Stimulated activated CD4-positive, alpha-beta T cell treated with anti-CD3 and anti-CD28 coated beads, TNF-alpha, amount 100 ng/mL, for 48 hours (primary cell): ENCODE results near the gene COX5B.
"Not testable (repeated sequence)": the region's sequence is repeated elsewhere in the genome, so short reads cannot be mapped to it uniquely, and the experiment has no call there.

Experiments
- DNase-seq, 3 donors: peaks; one replicate each; pipeline ENCODE4 v3.0.0-alpha.2; 2020; ENCODE audit warnings: low read depth in 3 of 3

The COX5B gene

DNA sequence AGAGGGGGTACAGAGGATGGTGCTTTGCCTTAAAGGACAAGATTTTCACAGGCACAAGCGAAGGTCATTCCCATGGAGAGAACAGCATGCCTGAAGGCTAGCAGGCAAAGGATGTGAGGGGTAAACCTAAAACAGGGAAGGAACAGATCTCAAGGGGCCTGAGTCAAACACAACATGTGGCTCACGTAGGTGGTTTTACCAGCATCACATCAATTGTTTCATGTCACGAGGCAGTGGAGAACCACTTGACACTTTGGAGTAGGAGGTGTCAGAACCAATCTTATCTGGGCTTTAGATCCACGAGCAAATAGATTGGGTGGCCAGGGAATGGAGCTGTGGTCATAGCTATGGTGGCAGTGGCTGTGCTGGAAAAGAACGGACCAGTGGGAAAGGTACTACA, 8.4 kb downstream of the COX5B start:
- no peak for DNase-seq

DNA sequence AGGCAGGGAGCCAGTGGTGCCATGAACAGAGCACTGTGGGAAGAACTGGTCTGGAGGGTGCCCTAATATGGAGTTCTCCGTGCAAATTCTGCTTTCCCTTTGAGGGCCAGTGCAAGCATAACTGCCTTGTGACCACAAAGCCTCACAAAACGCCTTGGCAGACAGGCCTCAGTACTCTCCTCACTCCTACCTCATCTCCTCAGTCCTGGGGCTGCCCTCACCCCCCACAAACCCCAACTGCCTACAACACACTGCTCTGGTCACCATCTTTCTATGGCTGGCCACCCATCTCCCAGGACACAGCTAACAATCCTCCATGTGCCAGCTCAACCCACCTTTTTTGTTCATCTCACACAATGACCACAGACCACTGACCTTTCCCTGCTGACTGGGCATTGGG, 8.9 kb downstream of the COX5B start:
- no peak for DNase-seq

DNA sequence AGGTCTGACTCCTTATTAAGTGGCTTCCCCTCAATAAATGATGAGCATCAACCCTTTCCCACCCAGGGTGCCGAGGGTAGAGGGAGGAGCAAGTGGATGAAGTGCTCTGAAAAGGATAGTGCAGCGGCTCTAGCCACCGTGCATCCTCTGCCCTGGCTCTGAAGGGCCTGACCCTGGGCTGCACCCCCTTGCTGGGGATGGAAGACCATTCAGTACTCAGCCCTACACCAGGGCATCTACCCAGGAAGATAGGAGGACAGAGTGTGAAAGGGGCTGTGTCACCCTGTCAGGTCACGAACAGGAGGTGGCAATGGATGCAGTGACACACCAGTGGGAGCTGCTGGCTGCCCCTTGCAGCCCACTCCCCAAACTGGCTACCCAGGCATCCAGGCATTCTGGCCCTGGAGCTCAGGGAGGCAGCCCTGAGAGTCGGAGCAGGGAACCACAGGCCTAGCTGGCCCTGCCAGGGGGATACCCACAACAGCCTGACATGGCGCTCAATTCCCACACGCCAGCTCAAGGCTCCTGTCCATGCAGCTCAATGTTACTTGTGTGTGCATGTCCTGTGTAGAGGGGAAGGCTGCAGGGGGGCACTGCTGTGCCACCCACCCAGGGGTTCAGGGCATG, 10.4 kb downstream of the COX5B start:
- no peak for DNase-seq

DNA sequence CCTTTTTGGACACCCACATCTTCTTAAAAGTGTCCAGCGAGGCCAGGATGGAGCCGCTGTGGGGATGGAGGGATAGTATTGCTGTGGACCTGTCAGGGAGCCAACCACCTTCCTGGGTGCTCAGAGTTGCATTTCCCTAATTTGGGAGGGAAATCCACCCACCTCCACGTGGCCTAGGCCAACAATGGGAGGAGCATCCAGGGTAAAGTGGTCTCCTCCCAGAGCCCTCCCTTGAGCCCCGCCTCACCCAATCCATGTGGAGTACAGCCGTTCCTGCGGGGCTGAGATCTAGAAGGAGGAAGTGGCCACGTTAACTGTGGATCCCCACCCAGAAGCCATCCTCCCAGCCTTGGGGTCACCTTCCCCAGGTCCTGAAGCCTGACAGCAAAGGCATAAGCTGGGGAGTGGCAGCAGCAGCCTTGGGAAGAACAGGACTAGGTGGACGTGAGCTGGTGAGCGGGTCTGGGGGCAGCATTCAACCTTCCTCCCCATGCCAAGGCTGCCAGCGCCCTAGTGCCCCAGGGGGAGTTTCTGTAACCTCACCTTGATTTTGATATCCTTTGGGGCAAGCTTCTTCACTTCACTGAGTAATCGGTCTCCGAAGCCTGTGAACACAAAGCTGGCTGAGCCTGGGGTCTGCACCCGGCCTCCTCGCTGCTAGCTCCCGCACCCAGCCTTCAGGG, 11.2 kb downstream of the COX5B start:
- no peak for DNase-seq

DNA sequence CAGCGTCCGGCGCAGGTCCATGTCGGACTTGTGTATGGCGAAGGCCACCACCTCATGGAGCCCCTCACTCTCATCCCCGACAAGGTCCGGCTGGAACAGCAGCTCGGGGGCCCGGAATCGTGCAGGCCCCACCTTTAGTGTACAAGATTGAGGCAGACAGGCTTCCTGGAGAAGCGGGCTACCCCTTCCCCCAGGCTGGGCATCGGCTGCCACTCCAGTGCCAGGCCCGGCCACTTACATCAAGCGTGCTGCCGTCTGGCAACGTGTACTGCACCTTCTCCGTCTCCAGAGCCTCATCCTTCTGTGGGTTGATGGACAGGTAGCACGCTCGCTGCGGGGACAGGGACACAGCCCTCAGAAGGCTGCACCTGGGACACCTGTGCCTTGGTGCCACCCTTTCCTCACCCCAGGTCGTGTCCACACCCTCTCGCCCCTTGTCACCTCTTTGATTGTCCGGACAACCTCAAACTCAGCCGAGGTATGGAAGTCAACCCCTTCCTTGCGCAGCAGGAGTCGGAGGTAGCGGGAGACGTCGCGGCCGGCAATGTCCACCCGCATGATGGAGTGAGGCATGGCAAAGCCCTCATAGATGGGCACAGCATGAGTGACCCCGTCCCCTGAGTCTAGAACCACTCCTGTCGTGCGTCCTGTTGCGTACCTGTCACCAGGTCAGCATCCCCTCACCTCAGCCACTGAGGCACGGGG, 12.3 kb downstream of the COX5B start:
- no peak for DNase-seq

DNA sequence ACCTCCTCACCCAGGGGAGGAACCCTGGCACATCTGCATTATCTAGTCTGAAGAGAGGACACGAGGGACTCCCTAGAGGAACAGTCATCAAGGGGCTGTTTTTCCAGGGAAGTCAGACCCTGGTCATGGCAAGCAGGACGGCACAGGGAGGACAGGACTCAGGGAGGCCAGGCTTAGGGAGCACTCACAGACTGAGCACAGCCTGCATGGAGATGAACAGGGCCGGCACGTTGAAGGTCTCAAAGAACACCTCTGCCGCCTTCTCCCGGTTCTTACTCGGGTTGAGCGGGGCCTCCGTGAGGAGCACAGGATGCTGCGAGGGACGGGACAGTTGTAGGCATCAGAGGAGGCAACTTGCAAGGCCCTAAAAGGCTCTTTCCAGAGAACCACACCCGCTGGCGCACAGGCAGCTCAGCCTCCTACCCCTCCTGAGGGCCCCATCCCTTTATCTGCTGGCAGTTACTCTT, 12.9 kb downstream of the COX5B start:
- DNase-seq: no peak

DNA sequence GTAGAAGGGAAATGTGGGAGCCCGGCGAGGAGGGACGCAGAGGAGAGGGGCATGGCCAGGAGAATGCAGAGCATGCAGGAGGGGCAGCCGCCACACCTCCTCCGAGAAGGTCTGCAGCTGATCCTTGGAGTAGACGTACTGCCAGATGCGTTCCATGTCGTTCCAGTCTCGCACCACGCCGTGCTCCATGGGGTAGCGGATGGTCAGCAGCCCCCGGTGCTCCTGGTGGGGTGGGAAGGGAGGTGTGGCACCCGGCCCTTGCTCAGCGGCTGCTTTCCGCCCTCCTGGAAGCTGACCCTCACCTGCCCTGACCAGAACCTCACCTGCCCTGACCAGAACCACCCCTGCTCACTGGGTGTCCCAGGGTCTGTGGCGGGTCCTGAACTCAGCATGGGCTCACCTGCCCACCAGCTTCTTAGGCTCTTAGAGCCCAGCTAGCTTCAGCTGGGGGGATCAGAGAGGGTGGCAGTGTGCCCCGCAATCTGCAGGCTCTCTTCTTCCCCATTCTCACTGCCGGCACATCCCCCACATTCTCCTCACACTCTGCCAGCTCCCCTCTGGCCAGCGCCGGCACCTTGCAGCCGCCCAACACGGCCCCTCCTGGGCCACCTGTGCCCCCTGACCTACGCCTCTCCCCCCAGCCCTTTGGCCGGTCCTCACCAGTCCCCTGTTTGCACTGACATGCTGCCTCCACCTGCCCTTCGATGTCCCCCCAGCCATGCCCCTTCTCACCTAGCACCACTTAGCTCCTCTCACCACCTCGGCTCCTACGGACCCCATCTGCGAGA, 13.6 kb downstream of the COX5B start:
- DNase-seq: no peak

DNA sequence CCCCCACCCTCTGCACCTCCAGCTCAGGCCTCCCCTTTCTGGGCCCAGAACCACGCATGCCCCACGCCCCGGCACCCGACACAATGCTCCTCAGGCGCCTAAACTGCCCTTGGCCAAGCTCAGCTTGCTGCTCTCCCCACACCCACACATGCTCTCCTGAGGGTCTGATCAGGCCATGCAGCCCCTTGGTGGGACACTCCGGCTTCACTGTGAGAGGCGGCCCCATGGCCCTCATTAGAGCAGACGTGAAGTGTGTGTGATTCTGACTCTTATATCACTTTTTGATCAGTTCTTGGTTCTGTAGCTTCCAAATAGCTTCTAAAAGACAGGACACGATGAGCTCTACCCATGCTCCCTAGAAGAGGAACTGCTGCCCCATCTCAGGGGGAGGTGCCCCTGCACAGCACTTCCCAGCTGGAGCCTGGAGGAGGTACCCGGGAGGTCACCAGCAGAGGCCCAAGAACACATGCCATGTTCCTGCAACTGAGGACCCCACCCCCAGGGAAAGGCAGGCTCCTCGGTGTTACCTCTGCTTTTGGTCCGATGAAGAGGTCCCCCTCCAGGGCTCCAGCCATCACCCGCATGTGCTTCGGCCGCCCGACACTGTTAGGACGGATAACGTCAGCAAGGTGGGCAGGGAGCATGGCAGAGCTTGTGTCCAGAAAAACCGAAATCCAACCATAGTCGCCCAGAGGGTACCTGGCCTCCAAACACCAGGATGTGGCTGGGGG, 14.3 kb downstream of the COX5B start:
- DNase-seq: no peak

DNA sequence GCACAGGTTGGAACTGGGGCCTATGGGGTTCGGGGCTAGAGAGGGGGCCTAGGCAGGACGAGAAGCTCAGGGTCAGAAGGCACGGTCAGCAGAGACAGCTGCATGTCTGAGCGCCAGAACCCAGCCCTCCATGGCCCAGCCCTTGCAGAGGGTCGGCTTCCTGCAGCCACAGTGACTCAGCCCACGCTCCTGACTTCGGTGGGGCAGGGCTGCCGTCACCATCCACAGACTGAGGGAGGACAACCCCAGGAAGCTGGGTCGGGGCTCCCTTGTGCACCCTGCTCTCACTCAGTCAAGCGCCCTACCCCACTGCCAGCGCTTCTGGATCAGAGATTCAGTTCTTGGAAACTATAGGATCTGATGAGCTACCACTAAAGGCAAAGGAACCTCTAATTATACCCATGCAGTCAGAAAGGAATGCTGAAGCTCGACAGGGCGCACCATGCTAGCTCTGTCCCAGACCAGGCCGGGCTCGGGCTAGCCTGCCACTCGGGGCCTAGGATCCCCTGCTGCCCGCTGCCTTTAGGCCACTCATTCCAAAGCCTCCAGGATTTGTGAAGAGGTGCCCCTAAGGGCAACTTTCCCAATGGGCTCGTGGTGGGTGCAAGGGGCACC, 15.0 kb downstream of the COX5B start:
- no peak for DNase-seq

DNA sequence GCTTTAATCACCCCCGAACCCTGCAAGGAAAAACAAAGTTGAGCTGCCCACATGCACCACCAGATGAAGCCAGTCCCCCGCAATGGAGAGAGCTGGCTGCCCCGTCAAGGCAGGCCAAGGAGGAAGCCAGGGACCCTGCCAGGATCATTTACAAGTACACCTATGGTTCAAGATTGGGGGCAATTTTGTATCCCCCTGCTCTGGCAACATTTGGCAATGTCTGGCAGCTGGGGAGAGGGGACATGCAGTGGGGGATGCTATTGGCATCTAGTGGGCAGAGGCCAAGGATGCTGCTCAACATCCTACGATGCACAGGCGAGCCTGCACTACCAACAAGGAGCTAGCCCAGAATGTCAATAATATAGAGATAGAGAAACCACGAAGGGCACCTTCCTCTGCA, 16.1 kb downstream of the COX5B start:
- no peak for DNase-seq

DNA sequence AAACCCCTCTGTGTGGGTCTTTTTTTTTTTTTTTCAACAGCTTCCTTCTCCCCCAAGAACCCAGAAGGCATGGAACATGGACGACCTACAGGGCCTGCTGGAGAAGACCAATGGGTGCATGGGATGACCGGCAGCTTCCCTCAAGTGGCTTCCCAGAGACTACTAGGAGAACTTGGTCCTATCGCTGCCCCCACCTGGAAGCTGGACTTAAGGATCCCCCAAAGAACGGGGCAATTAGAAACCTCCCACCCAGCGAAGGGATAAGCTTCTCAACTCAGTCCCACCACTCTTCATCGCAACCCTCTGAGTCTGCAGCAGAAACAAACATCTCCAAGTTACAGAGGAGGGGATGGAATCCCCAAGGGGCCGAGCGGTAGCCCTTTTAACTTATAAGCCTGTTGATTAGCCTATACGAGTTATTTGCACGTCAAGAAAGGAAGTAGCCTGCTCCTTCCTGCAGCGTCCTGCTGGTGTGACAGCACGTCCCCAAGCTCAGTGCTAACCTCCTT, 16.6 kb downstream of the COX5B start:
- no peak for DNase-seq

DNA sequence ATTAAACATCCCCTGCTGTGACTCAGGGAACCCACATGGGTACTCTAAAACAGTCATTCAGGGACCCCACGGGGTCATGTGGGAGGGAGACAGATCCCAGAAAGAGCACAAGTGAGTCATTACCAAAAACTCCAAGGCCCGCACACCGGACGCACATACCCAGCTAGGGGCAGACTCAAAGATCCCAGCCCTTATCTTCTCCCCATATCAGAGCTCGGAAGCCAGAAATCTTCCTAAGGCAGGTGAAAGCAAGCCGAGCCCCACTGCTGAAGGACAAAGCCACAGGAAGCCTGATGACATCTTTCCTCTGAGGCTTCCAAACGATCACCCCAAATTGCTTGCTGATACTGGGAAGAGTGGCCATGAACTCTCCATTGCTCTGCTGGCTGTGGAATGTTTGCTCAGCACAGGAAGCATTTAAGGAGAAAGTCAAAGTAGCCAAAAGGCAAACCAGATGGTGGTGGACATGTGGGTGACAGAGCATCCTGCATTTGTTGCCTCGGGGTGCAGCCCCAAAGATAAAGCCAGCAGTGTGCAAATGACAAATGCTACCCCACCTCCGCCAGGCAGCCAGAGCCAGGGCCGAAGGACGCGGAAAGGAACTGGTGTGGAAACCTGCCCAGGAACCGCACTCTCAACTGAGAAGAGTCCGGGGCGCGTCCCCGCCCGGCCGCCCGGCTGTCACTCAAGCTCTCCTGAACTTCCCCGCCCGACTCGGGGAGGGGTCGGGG, 17.2 kb downstream of the COX5B start:
- DNase-seq: peak; percentile 70 to 84 (median 78)

DNA sequence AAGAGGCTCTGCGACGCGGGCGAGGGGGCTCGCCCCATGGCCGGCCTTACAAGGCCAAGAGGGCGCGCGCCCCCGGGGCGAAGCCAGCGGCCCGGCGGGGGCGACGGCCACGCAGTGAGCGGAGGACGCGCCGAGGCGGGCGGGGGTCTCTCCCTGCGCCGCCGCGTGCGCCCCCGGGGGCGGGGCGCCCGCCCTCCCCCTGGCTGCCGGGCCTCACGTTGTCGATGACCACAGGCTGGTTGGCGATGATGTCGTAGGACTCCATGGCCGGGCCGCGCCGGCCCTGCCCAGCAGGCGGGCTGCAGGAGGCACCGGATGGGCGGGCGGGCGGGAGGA, 17.7 kb downstream of the COX5B start:
- DNase-seq: no peak

DNA sequence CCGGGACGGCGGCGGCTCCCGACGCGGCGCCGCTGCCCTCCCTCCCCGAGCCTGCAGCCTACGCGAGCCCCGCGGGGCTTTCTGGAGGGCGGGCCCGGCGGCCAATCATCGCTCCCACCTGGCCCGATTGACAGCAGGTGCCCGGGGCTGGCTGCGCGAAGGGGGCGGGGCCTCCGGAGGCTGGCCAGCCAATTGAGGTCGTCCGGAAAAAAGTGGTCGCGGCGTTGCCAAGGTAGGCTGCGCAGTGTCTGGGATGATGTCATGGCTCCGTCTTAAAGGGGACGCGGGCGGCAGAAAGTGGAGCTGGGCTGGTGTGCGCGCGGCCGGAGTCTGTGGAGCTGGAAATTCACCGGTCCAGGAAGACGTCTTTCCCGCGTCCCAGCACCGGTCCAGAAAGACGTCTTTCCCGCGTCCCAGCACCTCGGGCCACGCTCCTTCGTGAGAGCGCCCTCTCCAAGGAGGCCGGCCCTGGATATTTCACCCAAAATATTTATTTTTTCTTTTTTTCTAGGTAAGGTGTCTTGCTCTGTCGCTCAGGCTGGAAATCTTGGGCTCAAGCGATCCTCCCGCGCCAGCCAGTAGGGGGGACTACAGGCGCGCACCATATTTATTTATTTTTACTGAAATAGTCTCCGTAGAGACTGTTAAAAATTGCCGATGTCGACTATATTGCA, 18.2 kb downstream of the COX5B start, which contains the start of gene ACTR1B:
Gene ACTR1B, minus strand, starts transcription at position 83 of the 674 bp plus-strand sequence. CDS start 154 bp downstream, outside the sequence.
- peak; percentile 95 to 97 (median 97) for DNase-seq

DNA sequence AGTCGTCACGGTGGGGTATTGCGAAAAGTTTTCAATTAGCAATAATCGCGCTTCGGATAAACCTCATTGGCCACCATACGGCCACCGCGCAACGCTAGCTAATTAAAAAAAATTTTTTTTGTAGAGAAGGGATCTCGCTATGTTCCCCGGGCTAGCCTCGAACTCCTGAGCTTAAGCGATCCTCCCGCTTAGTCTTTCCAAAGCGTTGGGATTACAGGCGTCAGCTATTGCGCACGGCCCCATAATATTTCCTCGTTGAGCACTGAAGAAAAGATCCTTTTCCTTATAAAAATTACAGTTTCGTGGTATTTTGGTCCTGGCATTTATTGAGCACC, 18.7 kb downstream of the COX5B start:
- no peak for DNase-seq

DNA sequence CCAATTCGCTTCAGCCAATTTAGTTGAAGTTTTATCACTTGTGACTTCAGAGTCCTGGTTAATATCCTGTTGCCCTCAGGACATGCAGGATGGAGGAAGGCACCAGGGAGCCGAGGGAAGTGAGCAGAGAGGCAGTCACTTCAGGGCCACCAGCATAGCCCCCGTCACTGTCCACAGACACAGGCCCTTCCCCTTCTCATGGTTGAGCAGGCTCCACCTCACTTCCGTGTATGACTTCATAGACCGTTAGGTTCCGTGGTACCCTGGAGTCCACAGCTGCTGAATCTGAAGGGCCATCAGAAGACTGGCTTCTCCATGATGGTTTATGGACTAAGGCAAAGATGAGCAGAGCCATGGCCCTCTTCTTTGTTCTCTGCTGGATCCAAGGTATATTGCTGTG, 23.6 kb downstream of the COX5B start, which contains the start of gene C2orf92:
Gene C2orf92, plus strand, starts transcription at position 266 of the 400 bp plus-strand sequence. Its CDS starts 76 bp downstream, at position 342.
- DNase-seq: no peak

DNA sequence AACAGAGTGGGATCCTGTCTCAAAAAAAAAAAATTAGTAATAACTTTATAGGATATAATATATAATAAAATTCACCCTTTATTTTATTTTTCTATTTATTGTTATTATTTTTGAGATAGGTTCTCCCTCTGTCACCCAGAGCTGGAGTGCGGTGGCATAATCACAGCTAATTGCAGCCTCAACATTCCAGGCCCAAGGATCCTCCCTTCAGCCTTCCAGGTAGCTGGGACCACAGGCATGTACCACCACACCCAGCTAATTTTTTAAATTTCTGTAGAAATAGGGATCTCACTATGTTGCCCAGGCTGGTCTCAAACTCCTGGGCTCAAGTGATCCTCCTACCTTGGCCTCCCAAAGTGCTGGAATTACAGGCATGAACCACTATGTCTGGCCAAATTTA, 24.6 kb downstream of the COX5B start:
- no peak for DNase-seq

DNA sequence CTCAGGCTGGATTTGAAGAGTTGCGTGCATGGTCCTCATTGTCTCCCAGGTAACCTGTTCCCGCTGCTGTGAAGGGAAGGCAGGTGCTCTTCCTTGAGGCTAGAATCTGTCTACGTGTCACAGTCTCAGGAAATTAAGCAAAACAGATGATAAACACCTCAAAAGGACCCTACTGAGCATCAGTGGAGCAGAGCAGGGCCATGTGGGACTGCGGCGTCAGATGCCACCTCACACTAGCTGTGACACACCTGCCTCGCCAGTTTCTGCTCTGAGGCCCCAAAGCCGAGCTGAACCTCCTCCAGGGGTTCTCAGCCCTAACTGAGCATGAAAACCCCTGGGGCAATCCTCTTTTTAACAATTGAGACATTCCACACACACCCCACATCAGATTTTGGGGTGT, 25.7 kb downstream of the COX5B start:
- DNase-seq: no peak

DNA sequence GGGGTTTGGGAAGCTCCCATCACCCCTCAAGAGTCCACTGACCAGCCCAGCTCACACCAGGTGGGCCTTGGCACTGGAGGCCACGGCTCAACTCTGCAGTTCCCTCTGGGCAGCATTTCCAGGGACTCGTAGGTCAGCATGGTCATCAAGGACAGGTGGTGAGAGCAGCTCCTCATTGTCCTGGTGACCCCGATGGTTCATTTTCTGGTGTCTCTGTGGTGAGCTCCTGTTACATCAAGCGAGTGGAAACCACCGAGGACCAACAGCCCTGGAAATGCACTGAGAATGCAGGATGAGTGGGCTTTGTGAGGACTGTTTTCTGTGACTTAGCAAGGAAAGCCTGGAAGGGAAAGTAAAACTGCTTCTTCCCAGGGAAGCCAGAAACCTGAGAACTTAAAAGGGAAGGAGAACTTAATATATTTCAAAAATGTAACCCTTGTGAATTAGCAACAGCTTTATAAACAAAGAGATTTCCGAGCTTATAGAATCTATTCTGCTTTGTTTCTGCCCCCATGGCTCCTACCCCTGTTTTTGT, 26.8 kb downstream of the COX5B start:
- DNase-seq: not testable (repeated sequence)
